ENCODE results near the gene RALGAPB.

GRCh38 chr20:38477747-38478146 is 5.1 kb downstream of the RALGAPB start:
- TF ChIP-seq CTCF (IDR thresholded peaks at IDR 0.05; ENCODE audit: low read depth, low read length): no peak
- TF ChIP-seq POLR2A (IDR thresholded peaks at IDR 0.05; ENCODE audit: extremely low read depth, insufficient read length): no peak
- TF ChIP-seq MAX (IDR thresholded peaks at IDR 0.05; ENCODE audit: low read depth, low read length): no peak

Data from NB4 (cell line).